ENCODE results near the gene PHKA2. TPM values are rescaled to one million over a fixed set of nuclear protein-coding genes. Genes with fewer than 3 reads are reported as not detected.

Gene PHKA2
- total and polyA plus RNA-seq, 10 of the 15 experiments (the other 5 are each of a cell fraction or from before 2014, with no cell fraction given), result 1.4 to 25.6 (median 15.4) TPM

DNA sequence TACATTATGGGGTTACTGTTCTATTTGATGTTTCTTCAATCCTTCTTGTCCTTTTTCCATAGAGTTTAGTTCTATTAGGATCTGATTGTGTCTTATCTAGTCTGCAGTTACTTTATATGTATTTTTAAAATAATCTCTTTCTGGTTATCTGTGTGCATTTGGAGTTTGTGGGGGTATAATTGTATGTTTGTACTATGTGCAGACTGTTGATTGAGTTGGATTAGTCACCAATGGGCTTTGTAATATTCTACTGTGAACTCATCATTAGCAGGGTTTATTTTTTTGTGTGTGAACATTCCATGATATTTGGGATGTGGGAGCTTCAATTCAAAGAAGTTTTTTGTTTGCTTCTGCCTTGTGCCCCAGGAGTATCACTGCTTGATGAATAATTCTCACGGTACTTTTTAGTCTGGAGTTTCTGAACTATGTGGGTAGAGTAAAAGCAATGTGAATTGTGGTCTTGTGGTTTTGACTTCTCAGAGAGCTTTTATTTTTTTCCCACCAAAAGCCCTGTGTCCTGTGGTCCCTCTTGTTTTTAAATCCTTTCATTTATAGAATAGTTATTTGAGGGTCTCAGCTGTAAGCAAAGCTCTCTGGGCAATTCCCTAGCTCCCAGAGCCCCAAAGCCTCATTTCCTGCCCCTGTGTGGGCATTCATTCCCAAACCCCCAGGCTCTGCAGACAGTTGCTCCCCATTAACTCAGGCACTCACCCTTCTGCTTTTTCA, 127.8 kb downstream of the PHKA2 start:
- FAIRE-seq (peak; percentile 62), ATAC-seq (peak; percentile 94), DNase-seq (ENCODE audit: low read depth, low spot score) (peak; percentile 90)
- Histone ChIP-seq H3K9me3 (replicated peaks; ENCODE audit: control insufficient read depth, insufficient read depth, low read length) (peaks cover 6% of the 10 kb centered on the region; the same call in 2 of the 3 replicates), H3K4me1 (ENCODE audit: control insufficient read depth, insufficient read depth, low read length) (peaks cover 19% of the 10 kb centered on the region), H3K79me2 (ENCODE audit: control insufficient read depth, insufficient read depth, low read length) (no peaks in the 10 kb centered on the region), H3K4me3 (no peak overlapping the region), H3K4me2 (ENCODE audit: control insufficient read depth, insufficient read depth) (no peak overlapping the region), H4K20me1 (ENCODE audit: control insufficient read depth, insufficient read depth) (no peaks in the 10 kb centered on the region), H3K27ac (ENCODE audit: control insufficient read depth, insufficient read depth) (peak overlapping the region; percentile 96), H3K9ac (ENCODE audit: control insufficient read depth, insufficient read depth, low read length) (peak overlapping the region; percentile 68), H3K27me3 (replicated peaks in 1 of 2; ENCODE audit: control insufficient read depth in 2 of 2, insufficient read depth in 2 of 2, low read length in 1 of 2) (no peaks in the 10 kb centered on the region), H3K36me3 (ENCODE audit: control insufficient read depth in 2 of 2, insufficient read depth in 2 of 2, low read length in 1 of 2) (no peaks in the 10 kb centered on the region), H2AFZ (ENCODE audit: control insufficient read depth, low read depth, low read length) (peak overlapping the region; percentile 37)
- no TSS peak for BruUV-seq (replicated peaks)
- in situ Hi-C loops (cut with MboI) (loop anchor here (10.0 kb wide), 1 partner anchor 1009 kb away; no protein-coding TSS in a partner anchor), intact Hi-C loops (cut with micrococcal nuclease; ENCODE audit: unreplicated experiment) (loop anchor here (1.0 to 2.0 kb wide), 3 partner anchors 30 to 181 kb away; no protein-coding TSS in a partner anchor)
- 4% methylated on average over 1 of the region's 1 CpG for WGBS (ENCODE audit: insufficient coverage, insufficient replicate concordance, low lambda C conversion rate, missing lambda C conversion rate)
- RAD21 ChIA-PET (ENCODE audit: unreplicated experiment), result interaction anchor here (0.6 to 4.1 kb wide), 11 partner anchors 26 to 446 kb away, joined by 3 to 52 read pairs (median 4); partner anchors contain the start of gene CDKL5
- POLR2A ChIA-PET, result interaction anchor here (0.7 to 3.9 kb wide), 8 partner anchors 8 to 431 kb away, joined by 3 to 25 read pairs (median 4); partner anchors contain the start of gene CDKL5
- SMC1A ChIA-PET (ENCODE audit: uncharacterized antibody, unreplicated experiment), result interaction anchor here (0.6 to 3.8 kb wide), 18 partner anchors 8 to 431 kb away, joined by 3 to 52 read pairs (median 3); partner anchors contain the start of gene CDKL5
- CTCF ChIA-PET, result interaction anchor here (1.3 to 2.6 kb wide), 3 partner anchors 17 to 38 kb away, joined by 3 to 29 read pairs (median 5); no protein-coding TSS in a partner anchor
- TF ChIP-seq NFYB (IDR thresholded peaks at IDR 0.05; ENCODE audit: insufficient read depth, low read depth, low read length) (no peak), TBL1XR1 (IDR thresholded peaks at IDR 0.05; ENCODE audit: low read depth, low read length) (0 out of 2 replicates have a peak, but pooled peaks have one; percentile 20), HDAC2 (IDR thresholded peaks at IDR 0.05) (no peak), FOXM1 (IDR thresholded peaks at IDR 0.05; ENCODE audit: low read depth, low read length) (peak; percentile 94; the same call in 1 of the 2 replicates), EP300 (IDR thresholded peaks at IDR 0.05; ENCODE audit: borderline replicate concordance in 1 of 2, control insufficient read depth in 1 of 2, low read depth in 2 of 2, low read length in 2 of 2) (peak; percentile 14 to 55; a peak in 1 of 4 replicates), CBX5 (IDR thresholded peaks at IDR 0.05; ENCODE audit: low read depth) (peak; percentile 42; the same call in 1 of the 2 replicates), SMAD5 (IDR thresholded peaks at IDR 0.05; ENCODE audit: low read depth) (no peak), CEBPB (IDR thresholded peaks at IDR 0.05; ENCODE audit: borderline replicate concordance in 1 of 2, low read depth in 2 of 2, low read length in 2 of 2) (no peak), RB1 (IDR thresholded peaks at IDR 0.05; ENCODE audit: borderline replicate concordance) (no peak; the same call in 1 of the 2 replicates), SRF (IDR thresholded peaks at IDR 0.05; ENCODE audit: low read depth in 2 of 2, low read length in 2 of 2) (no peak), ESRRA (IDR thresholded peaks at IDR 0.05; ENCODE audit: low read length) (no peak), SIN3A (IDR thresholded peaks at IDR 0.05; ENCODE audit: low read depth, low read length) (no peak), RUNX3 (IDR thresholded peaks at IDR 0.05; ENCODE audit: low read length) (peak; percentile 100)
- TF ChIP-seq, protein P1, sequence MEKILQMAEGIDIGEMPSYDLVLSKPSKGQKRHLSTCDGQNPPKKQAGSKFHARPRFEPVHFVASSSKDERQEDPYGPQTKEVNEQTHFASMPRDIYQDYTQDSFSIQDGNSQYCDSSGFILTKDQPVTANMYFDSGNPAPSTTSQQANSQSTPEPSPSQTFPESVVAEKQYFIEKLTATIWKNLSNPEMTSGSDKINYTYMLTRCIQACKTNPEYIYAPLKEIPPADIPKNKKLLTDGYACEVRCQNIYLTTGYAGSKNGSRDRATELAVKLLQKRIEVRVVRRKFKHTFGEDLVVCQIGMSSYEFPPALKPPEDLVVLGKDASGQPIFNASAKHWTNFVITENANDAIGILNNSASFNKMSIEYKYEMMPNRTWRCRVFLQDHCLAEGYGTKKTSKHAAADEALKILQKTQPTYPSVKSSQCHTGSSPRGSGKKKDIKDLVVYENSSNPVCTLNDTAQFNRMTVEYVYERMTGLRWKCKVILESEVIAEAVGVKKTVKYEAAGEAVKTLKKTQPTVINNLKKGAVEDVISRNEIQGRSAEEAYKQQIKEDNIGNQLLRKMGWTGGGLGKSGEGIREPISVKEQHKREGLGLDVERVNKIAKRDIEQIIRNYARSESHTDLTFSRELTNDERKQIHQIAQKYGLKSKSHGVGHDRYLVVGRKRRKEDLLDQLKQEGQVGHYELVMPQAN (conservative IDR thresholded peaks at IDR 0.05), result no peak
- TF ChIP-seq, protein P2, sequence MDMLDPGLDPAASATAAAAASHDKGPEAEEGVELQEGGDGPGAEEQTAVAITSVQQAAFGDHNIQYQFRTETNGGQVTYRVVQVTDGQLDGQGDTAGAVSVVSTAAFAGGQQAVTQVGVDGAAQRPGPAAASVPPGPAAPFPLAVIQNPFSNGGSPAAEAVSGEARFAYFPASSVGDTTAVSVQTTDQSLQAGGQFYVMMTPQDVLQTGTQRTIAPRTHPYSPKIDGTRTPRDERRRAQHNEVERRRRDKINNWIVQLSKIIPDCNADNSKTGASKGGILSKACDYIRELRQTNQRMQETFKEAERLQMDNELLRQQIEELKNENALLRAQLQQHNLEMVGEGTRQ (IDR thresholded peaks at IDR 0.05; ENCODE audit: borderline replicate concordance, low read depth, low read length), result no peak
- TF ChIP-seq, protein P3, sequence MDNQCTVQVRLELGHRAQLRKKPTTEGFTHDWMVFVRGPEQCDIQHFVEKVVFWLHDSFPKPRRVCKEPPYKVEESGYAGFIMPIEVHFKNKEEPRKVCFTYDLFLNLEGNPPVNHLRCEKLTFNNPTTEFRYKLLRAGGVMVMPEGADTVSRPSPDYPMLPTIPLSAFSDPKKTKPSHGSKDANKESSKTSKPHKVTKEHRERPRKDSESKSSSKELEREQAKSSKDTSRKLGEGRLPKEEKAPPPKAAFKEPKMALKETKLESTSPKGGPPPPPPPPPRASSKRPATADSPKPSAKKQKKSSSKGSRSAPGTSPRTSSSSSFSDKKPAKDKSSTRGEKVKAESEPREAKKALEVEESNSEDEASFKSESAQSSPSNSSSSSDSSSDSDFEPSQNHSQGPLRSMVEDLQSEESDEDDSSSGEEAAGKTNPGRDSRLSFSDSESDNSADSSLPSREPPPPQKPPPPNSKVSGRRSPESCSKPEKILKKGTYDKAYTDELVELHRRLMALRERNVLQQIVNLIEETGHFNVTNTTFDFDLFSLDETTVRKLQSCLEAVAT (IDR thresholded peaks at IDR 0.05), result peak; percentile 96
- TF ChIP-seq, protein P4, sequence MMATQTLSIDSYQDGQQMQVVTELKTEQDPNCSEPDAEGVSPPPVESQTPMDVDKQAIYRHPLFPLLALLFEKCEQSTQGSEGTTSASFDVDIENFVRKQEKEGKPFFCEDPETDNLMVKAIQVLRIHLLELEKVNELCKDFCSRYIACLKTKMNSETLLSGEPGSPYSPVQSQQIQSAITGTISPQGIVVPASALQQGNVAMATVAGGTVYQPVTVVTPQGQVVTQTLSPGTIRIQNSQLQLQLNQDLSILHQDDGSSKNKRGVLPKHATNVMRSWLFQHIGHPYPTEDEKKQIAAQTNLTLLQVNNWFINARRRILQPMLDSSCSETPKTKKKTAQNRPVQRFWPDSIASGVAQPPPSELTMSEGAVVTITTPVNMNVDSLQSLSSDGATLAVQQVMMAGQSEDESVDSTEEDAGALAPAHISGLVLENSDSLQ (IDR thresholded peaks at IDR 0.05), result no peak

Data from GM12878 (cell line).